ENCODE results near the gene TECPR2. TPM values are rescaled to one million over a fixed set of nuclear protein-coding genes. Genes with fewer than 3 reads are reported as not detected.
A peak's percentile ranks its signal among the peaks of the same experiment; 100 is the strongest.

The TECPR2 gene
- total RNA-seq, 1 experiment from 2014 or later: 21.3 TPM

DNA sequence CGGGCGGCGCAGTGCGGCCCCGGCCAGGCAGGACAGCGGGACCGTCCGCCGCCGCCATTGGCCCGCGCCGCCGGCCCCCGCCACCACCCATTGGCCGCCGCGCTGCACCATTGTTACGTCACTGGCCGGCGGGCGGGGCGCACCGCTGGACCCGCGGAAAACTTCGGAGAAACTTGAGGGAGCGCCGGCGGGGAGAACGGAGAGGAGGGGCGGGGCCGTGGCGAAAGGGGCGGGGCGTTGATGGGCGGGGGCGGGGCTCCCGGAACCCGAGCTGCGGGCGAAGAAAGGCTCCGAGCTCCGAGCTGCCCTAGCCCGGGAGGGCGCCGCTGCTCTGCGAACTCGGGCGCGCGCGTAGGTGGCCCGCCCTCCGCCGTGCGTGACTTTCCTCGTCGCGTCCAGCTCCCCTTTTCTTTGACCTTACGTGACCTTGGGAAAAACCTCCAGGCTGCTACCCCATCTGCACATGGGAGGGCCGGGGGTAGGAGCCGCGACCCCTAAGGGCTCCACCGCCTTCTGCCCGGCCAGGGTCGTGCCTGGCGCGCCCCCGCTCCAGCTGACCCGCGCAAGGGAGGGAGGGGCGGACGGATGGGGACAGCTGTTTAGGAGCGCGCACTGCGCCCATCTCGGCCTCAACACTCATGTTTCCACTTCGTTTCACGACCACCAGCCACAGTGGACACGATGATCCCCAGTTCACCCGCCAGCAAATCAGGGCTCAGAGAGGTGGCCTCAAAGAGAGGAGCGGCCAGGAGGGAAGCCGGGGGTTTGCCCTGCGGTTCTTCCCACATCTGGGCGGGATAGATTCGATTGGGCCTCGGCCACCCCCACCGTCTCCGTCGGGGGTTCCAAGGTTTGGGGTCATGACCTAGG is 147.2 kb downstream of the TECPR2 start, which contains the start of gene ANKRD9 (continued):
- TF ChIP-seq, protein P1, sequence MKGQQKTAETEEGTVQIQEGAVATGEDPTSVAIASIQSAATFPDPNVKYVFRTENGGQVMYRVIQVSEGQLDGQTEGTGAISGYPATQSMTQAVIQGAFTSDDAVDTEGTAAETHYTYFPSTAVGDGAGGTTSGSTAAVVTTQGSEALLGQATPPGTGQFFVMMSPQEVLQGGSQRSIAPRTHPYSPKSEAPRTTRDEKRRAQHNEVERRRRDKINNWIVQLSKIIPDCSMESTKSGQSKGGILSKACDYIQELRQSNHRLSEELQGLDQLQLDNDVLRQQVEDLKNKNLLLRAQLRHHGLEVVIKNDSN (CRISPR knock-in tag; IDR thresholded peaks at IDR 0.05): 0 out of 2 replicates have a peak, but pooled peaks have one; percentile 9
- TF ChIP-seq SMAD4 (CRISPR knock-in tag; IDR thresholded peaks at IDR 0.05): no peak
- TF ChIP-seq, protein P2, sequence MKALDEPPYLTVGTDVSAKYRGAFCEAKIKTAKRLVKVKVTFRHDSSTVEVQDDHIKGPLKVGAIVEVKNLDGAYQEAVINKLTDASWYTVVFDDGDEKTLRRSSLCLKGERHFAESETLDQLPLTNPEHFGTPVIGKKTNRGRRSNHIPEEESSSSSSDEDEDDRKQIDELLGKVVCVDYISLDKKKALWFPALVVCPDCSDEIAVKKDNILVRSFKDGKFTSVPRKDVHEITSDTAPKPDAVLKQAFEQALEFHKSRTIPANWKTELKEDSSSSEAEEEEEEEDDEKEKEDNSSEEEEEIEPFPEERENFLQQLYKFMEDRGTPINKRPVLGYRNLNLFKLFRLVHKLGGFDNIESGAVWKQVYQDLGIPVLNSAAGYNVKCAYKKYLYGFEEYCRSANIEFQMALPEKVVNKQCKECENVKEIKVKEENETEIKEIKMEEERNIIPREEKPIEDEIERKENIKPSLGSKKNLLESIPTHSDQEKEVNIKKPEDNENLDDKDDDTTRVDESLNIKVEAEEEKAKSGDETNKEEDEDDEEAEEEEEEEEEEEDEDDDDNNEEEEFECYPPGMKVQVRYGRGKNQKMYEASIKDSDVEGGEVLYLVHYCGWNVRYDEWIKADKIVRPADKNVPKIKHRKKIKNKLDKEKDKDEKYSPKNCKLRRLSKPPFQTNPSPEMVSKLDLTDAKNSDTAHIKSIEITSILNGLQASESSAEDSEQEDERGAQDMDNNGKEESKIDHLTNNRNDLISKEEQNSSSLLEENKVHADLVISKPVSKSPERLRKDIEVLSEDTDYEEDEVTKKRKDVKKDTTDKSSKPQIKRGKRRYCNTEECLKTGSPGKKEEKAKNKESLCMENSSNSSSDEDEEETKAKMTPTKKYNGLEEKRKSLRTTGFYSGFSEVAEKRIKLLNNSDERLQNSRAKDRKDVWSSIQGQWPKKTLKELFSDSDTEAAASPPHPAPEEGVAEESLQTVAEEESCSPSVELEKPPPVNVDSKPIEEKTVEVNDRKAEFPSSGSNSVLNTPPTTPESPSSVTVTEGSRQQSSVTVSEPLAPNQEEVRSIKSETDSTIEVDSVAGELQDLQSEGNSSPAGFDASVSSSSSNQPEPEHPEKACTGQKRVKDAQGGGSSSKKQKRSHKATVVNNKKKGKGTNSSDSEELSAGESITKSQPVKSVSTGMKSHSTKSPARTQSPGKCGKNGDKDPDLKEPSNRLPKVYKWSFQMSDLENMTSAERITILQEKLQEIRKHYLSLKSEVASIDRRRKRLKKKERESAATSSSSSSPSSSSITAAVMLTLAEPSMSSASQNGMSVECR (CRISPR knock-in tag; IDR thresholded peaks at IDR 0.05; ENCODE audit: borderline replicate concordance): 0 out of 2 replicates have a peak, but pooled peaks have one; percentile 13
- TF ChIP-seq, protein P3, sequence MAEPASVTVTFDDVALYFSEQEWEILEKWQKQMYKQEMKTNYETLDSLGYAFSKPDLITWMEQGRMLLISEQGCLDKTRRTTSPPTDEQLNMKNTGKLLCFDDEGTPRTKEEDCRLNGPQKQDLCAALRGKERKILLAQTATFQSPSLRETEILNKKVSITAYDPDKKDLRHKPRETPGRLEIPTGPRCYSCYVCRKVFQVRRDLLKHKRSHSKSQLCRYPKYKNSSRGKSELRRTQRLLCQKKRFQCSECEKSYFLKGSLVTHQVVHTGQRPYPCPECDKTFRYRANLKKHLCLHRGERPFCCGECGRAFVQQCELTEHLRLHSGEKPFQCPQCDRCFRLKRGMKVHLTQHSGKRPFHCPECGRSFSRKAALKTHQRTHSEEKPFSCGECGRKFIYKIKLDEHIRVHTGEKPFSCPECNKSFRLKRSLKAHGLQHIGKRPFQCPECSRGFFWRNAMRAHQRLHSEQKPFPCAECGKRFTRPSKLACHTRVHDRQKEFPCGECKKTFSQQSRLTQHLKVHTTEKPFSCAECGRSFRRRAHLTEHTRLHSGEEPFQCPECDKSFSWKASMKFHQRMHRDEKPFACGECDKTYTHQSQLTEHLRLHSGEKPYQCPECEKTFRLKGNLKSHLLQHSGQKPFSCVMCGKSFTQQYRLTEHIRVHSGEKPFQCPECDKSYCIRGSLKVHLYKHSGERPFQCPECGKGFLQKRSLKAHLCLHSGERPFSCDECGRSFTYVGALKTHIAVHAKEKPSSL (CRISPR knock-in tag; conservative IDR thresholded peaks at IDR 0.05): no peak
- TF ChIP-seq ZNF138 (CRISPR knock-in tag; conservative IDR thresholded peaks at IDR 0.05): no peak
- TF ChIP-seq, protein P4, sequence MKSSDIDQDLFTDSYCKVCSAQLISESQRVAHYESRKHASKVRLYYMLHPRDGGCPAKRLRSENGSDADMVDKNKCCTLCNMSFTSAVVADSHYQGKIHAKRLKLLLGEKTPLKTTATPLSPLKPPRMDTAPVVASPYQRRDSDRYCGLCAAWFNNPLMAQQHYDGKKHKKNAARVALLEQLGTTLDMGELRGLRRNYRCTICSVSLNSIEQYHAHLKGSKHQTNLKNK (CRISPR knock-in tag; IDR thresholded peaks at IDR 0.05): no peak
- TF ChIP-seq RORB (CRISPR knock-in tag; IDR thresholded peaks at IDR 0.05): no peak
- TF ChIP-seq RELA (CRISPR knock-in tag; IDR thresholded peaks at IDR 0.05; ENCODE audit: borderline replicate concordance): no peak; the same call in 1 of the 2 replicates

DNA sequence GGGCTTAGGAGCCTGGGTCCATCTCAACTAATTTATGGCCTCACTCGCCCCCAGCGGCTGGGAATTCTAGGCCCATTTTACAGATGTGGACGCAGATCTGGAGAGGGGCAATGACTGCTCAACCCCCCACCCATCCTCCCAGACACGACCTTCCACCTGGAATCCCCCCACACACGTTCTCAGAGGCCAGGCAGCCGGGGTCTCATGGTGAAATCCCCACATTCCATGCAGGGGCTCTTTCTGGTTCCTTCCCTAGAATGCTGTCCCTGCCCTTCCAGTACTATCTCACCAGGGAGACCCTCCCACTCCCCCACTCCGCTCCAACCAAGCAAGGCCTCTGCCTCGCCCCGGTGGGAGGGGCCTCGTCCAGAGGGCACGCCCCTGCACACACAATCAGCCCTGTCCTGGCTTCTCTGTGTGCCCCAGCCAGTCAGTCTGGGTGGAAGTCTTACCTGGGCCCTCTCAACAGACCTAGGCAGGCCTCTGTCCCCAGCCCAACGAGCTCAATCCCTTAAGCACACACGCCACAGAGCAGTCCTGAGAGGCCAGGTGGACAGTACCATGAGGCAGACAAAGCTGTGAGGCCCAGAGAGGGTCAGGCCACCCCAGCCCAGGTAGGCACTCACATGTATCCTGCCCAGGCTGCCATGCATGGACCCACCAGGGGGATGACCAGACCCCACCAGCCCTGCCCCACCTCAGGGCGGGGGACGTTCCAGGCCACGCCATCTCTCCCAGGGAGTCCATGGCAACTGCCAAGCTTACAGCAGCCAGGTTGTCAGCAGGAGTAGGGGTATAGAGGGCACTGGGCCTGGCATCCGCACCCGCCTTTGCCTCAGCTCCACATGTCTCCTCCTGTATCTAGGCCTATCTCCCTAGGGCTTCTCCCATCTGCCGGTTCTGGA is 148.1 kb downstream of the TECPR2 start:
- Mint-ChIP-seq H3K4me1 (peaks cover 15% of the 10 kb centered on the region), H3K27ac (peak overlapping the region; percentile 71), H3K27me3 (ENCODE audit: low read depth) (peaks cover 2% of the 10 kb centered on the region; the same call in 1 of the 2 replicates), H3K36me3 (no peaks in the 10 kb centered on the region; the same call in 1 of the 2 replicates), H3K4me3 (peak overlapping the region; percentile 88), H3K9me3 (no peaks in the 10 kb centered on the region)
- peak; percentile 95 for DNase-seq (ENCODE audit: low spot score)
- ChIA-PET CTCF (interaction anchor here (0.6 to 1.8 kb wide), 8 partner anchors 7 to 73 kb away, joined by 3 to 14 read pairs (median 6); no protein-coding TSS in a partner anchor), POLR2A (interaction anchor here (0.9 to 1.3 kb wide), 3 partner anchors 13 to 193 kb away, joined by 3 to 4 read pairs (median 3); no protein-coding TSS in a partner anchor)
- peak; percentile 91 for ATAC-seq
- TF ChIP-seq, protein P5, sequence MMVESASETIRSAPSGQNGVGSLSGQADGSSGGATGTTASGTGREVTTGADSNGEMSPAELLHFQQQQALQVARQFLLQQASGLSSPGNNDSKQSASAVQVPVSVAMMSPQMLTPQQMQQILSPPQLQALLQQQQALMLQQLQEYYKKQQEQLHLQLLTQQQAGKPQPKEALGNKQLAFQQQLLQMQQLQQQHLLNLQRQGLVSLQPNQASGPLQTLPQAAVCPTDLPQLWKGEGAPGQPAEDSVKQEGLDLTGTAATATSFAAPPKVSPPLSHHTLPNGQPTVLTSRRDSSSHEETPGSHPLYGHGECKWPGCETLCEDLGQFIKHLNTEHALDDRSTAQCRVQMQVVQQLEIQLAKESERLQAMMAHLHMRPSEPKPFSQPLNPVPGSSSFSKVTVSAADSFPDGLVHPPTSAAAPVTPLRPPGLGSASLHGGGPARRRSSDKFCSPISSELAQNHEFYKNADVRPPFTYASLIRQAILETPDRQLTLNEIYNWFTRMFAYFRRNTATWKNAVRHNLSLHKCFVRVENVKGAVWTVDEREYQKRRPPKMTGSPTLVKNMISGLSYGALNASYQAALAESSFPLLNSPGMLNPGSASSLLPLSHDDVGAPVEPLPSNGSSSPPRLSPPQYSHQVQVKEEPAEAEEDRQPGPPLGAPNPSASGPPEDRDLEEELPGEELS (CRISPR knock-in tag; IDR thresholded peaks at IDR 0.05): no peak
- TF ChIP-seq SP1 (CRISPR knock-in tag; conservative IDR thresholded peaks at IDR 0.05) (peak; percentile 42; the same call in 1 of the 2 replicates), GTF2I (CRISPR knock-in tag; conservative IDR thresholded peaks at IDR 0.05) (peak; percentile 90), TEAD1 (CRISPR knock-in tag; IDR thresholded peaks at IDR 0.05) (peak; percentile 67; the same call in 1 of the 2 replicates)
